GM21367 (cell line): Measurements from ENCODE around the gene DDX17.

Source experiments
- ATAC-seq: cut with Tn5 transposase; IDR thresholded peaks from one replicate; pipeline ENCODE4 v1.9.1; 2021; ENCODE audit not compliant: unreplicated experiment

The DDX17 gene

GRCh38 chr22:38467438-38467903 lies 38.6 kb downstream of the DDX17 start:
- no peak for ATAC-seq

GRCh38 chr22:38465673-38466490 lies 40.2 kb downstream of the DDX17 start:
- no peak for ATAC-seq

GRCh38 chr22:38464992-38465672 lies 41.0 kb downstream of the DDX17 start:
- no peak for ATAC-seq

- no peak for ATAC-seq
Observed at GRCh38 chr22:38462960-38463784, 42.9 kb downstream of the DDX17 start.

- no peak for ATAC-seq
Observed at GRCh38 chr22:38461414-38462081, 44.6 kb downstream of the DDX17 start.

- ATAC-seq: no peak
Observed at GRCh38 chr22:38461057-38461413, 45.1 kb downstream of the DDX17 start.

GRCh38 chr22:38460426-38460840 lies 45.7 kb downstream of the DDX17 start:
- no peak for ATAC-seq

- no peak for ATAC-seq
Observed at GRCh38 chr22:38456841-38457699, 49.0 kb downstream of the DDX17 start.

- ATAC-seq: no peak
Observed at GRCh38 chr22:38456272-38456835, 49.8 kb downstream of the DDX17 start.

- ATAC-seq: no peak
Observed at GRCh38 chr22:38455530-38456271, 50.4 kb downstream of the DDX17 start.

GRCh38 chr22:38455076-38455529 lies 51.0 kb downstream of the DDX17 start, which contains the start of gene KCNJ4:
Gene KCNJ4, minus strand, starts transcription at chr22:38455199. Its CDS starts 27,067 bp downstream, at chr22:38428132.
- no peak for ATAC-seq

GRCh38 chr22:38454353-38455075 lies 51.6 kb downstream of the DDX17 start:
- ATAC-seq: no peak

- ATAC-seq: no peak
Observed at GRCh38 chr22:38453996-38454352, 52.1 kb downstream of the DDX17 start.

GRCh38 chr22:38453066-38453672 lies 52.9 kb downstream of the DDX17 start:
- ATAC-seq: no peak

GRCh38 chr22:38452373-38453065 lies 53.6 kb downstream of the DDX17 start:
- no peak for ATAC-seq

- ATAC-seq: no peak
Observed at GRCh38 chr22:38451864-38452263, 54.2 kb downstream of the DDX17 start.

GRCh38 chr22:38451404-38451803 lies 54.7 kb downstream of the DDX17 start:
- no peak for ATAC-seq
